ENCODE results near the gene SNX18.

- TF ChIP-seq RARB (CRISPR knock-in tag; IDR thresholded peaks at IDR 0.05) (no peak), RAD21 (conservative IDR thresholded peaks at IDR 0.05 in 1 of 2, IDR thresholded peaks at IDR 0.05 in 1 of 2) (no peak), ZNF302 (CRISPR knock-in tag; IDR thresholded peaks at IDR 0.05) (no peak), MAX (IDR thresholded peaks at IDR 0.05) (no peak), CTCF (IDR thresholded peaks at IDR 0.05) (no peak), POLR2A (IDR thresholded peaks at IDR 0.05; ENCODE audit: low read length) (no peak), RCOR1 (IDR thresholded peaks at IDR 0.05; ENCODE audit: low read depth, low read length) (no peak), EP300 (IDR thresholded peaks at IDR 0.05) (no peak), TFCP2L1 (CRISPR knock-in tag; IDR thresholded peaks at IDR 0.05) (no peak), HOXB13 (CRISPR knock-in tag; IDR thresholded peaks at IDR 0.05; ENCODE audit: low read depth) (no peak), USF2 (IDR thresholded peaks at IDR 0.05) (no peak), KDM1A (IDR thresholded peaks at IDR 0.05; ENCODE audit: low read depth) (no peak), RNF2 (IDR thresholded peaks at IDR 0.05; ENCODE audit: borderline replicate concordance, low read depth) (no peak), SMC3 (IDR thresholded peaks at IDR 0.05) (no peak)
Measured at GRCh38 chr5:54590824-54591223, 73.3 kb downstream of the SNX18 start.

Data from A549 (cell line).